Measurements from ENCODE around the gene TPRN. TPM values are rescaled to one million over a fixed set of nuclear protein-coding genes. Genes with fewer than 3 reads are reported as not detected.
A peak's percentile ranks its signal among the peaks of the same experiment; 100 is the strongest.

The TPRN gene
- total and polyA plus RNA-seq, 9 of the 15 experiments (the other 6 are each of a cell fraction or from before 2014, with no cell fraction given) = 0.31 to 31.9 (median 4.4) TPM

DNA sequence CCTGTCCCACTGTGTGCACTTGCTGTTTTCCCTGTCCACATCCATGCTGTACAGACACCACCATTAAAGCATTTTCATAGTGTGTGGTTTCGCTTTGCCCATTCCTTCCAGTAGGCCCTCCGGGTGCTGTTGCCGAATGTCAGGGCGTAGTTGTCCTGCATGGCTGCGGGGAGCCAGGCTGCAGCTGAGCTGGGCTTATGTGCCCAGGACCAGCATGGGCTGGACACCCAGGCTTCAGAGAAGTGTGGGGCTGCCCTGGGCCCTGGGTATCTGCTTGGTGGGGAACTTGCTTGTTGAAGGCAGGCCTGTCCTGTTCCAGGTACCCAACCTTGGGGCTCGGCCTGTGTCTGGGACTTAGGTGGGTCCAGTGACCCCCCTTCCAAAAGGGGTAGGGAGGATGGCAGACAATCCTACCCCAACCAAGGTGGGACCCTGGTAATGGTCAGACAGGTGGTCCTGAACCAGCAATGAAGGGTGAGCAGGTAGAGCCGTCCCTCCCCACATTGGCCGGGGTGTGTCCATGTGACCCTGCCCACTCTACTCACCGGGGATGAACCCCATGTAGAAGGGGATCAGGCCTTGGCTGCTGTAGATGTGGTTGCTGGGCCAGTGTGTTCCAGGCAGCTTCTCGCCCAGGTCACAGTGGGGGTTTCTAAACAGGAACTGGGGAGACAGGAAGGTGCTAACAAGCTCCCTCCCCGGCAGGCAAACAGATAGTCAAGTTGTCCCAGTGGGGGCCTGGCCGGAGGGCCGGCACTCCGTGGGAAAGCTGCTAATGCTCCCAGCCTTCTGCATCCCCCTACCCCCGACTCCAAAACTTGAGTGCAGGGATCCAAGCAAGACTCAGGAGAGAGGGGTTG is 43.3 kb upstream of the TPRN start (continued):
- TF ChIP-seq SIN3B (IDR thresholded peaks at IDR 0.05; ENCODE audit: low read depth) = no peak
- no peak for TF ChIP-seq NR2C1 (IDR thresholded peaks at IDR 0.05)
- no peak for TF ChIP-seq NR2C1 (tag; IDR thresholded peaks at IDR 0.05)
- no peak; the same call in 1 of the 2 replicates for TF ChIP-seq RBFOX2 (IDR thresholded peaks at IDR 0.05; ENCODE audit: low read depth, low read length)
- TF ChIP-seq XRCC4 (IDR thresholded peaks at IDR 0.05; ENCODE audit: extremely low read depth, insufficient read depth, insufficient read length) = no peak
- TF ChIP-seq CREBBP (IDR thresholded peaks at IDR 0.05; ENCODE audit: low read depth, low read length) = no peak
- TF ChIP-seq MAFF (IDR thresholded peaks at IDR 0.05; ENCODE audit: low read length) = no peak
- TF ChIP-seq ZKSCAN3 (CRISPR knock-in tag; IDR thresholded peaks at IDR 0.05) = no peak
- no peak for TF ChIP-seq TFAM (CRISPR knock-in tag; conservative IDR thresholded peaks at IDR 0.05)
- no peak; the same call in 1 of the 2 replicates for TF ChIP-seq ZNF431 (CRISPR knock-in tag; IDR thresholded peaks at IDR 0.05)
- TF ChIP-seq SOX6 (IDR thresholded peaks at IDR 0.05) = no peak
- TF ChIP-seq ZFP1 (CRISPR knock-in tag; IDR thresholded peaks at IDR 0.05) = 0 out of 2 replicates have a peak, but pooled peaks have one; percentile 14
- no peak for TF ChIP-seq ETV1 (tag; conservative IDR thresholded peaks at IDR 0.05; ENCODE audit: low read depth)
- TF ChIP-seq, protein P1, sequence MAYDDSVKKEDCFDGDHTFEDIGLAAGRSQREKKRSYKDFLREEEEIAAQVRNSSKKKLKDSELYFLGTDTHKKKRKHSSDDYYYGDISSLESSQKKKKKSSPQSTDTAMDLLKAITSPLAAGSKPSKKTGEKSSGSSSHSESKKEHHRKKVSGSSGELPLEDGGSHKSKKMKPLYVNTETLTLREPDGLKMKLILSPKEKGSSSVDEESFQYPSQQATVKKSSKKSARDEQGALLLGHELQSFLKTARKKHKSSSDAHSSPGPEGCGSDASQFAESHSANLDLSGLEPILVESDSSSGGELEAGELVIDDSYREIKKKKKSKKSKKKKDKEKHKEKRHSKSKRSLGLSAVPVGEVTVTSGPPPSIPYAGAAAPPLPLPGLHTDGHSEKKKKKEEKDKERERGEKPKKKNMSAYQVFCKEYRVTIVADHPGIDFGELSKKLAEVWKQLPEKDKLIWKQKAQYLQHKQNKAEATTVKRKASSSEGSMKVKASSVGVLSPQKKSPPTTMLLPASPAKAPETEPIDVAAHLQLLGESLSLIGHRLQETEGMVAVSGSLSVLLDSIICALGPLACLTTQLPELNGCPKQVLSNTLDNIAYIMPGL (CRISPR knock-in tag; IDR thresholded peaks at IDR 0.05) = no peak; the same call in 1 of the 2 replicates
- TF ChIP-seq, protein P2, sequence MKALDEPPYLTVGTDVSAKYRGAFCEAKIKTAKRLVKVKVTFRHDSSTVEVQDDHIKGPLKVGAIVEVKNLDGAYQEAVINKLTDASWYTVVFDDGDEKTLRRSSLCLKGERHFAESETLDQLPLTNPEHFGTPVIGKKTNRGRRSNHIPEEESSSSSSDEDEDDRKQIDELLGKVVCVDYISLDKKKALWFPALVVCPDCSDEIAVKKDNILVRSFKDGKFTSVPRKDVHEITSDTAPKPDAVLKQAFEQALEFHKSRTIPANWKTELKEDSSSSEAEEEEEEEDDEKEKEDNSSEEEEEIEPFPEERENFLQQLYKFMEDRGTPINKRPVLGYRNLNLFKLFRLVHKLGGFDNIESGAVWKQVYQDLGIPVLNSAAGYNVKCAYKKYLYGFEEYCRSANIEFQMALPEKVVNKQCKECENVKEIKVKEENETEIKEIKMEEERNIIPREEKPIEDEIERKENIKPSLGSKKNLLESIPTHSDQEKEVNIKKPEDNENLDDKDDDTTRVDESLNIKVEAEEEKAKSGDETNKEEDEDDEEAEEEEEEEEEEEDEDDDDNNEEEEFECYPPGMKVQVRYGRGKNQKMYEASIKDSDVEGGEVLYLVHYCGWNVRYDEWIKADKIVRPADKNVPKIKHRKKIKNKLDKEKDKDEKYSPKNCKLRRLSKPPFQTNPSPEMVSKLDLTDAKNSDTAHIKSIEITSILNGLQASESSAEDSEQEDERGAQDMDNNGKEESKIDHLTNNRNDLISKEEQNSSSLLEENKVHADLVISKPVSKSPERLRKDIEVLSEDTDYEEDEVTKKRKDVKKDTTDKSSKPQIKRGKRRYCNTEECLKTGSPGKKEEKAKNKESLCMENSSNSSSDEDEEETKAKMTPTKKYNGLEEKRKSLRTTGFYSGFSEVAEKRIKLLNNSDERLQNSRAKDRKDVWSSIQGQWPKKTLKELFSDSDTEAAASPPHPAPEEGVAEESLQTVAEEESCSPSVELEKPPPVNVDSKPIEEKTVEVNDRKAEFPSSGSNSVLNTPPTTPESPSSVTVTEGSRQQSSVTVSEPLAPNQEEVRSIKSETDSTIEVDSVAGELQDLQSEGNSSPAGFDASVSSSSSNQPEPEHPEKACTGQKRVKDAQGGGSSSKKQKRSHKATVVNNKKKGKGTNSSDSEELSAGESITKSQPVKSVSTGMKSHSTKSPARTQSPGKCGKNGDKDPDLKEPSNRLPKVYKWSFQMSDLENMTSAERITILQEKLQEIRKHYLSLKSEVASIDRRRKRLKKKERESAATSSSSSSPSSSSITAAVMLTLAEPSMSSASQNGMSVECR (CRISPR knock-in tag; IDR thresholded peaks at IDR 0.05) = peak; percentile 42; the same call in 1 of the 2 replicates
- no peak for TF ChIP-seq DNMT1 (IDR thresholded peaks at IDR 0.05)
- no peak for TF ChIP-seq TAF15 (IDR thresholded peaks at IDR 0.05; ENCODE audit: low read depth, low read length)
- no peak for TF ChIP-seq ZNF57 (CRISPR knock-in tag; IDR thresholded peaks at IDR 0.05)
- no peak for TF ChIP-seq YBX1 (IDR thresholded peaks at IDR 0.05)
- TF ChIP-seq POLR3G (IDR thresholded peaks at IDR 0.05; ENCODE audit: extremely low read depth, insufficient read length, insufficient replicate concordance) = no peak
- no peak for TF ChIP-seq SRSF3 (IDR thresholded peaks at IDR 0.05; ENCODE audit: insufficient read depth, low read length)
- TF ChIP-seq, protein P3, sequence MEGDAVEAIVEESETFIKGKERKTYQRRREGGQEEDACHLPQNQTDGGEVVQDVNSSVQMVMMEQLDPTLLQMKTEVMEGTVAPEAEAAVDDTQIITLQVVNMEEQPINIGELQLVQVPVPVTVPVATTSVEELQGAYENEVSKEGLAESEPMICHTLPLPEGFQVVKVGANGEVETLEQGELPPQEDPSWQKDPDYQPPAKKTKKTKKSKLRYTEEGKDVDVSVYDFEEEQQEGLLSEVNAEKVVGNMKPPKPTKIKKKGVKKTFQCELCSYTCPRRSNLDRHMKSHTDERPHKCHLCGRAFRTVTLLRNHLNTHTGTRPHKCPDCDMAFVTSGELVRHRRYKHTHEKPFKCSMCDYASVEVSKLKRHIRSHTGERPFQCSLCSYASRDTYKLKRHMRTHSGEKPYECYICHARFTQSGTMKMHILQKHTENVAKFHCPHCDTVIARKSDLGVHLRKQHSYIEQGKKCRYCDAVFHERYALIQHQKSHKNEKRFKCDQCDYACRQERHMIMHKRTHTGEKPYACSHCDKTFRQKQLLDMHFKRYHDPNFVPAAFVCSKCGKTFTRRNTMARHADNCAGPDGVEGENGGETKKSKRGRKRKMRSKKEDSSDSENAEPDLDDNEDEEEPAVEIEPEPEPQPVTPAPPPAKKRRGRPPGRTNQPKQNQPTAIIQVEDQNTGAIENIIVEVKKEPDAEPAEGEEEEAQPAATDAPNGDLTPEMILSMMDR (IDR thresholded peaks at IDR 0.05 in 2 of 3, conservative IDR thresholded peaks at IDR 0.05 in 1 of 3; ENCODE audit: insufficient read depth in 2 of 3, low read depth in 1 of 3, low read length in 3 of 3) = no peak
